Lower lobe of right lung (tissue), 2 donors: ENCODE results near the gene UGT1A1. TPM values are rescaled to one million over a fixed set of nuclear protein-coding genes. Genes with fewer than 3 reads are reported as not detected.

Source experiments
- ATAC-seq, 2 donors: fragments of 200-7000 bp; cut with Tn5 transposase; one replicate each; pipeline ENCODE4 v1.9.1; 2020 to 2022; ENCODE audit warnings: mild to moderate bottlenecking in 2 of 2, moderate library complexity in 2 of 2
- DNase-seq: peaks from one replicate; pipeline ENCODE4 v3.0.0-alpha.2; 2020
- H3K27ac ChIP-seq: fragments of 200-600 bp; one replicate; pipeline ENCODE4 v1.8.0; 2022
- H3K27me3 ChIP-seq: fragments of 200-600 bp; one replicate; pipeline ENCODE4 v1.8.0; 2022; ENCODE audit warnings: low read depth
- H3K36me3 ChIP-seq: fragments of 200-600 bp; one replicate; pipeline ENCODE4 v1.8.0; 2022; ENCODE audit warnings: mild to moderate bottlenecking
- H3K4me1 ChIP-seq: fragments of 200-600 bp; one replicate; pipeline ENCODE4 v1.8.0; 2022
- H3K4me3 ChIP-seq: fragments of 200-600 bp; one replicate; pipeline ENCODE4 v1.8.0; 2022; ENCODE audit warnings: mild to moderate bottlenecking
- H3K9me3 ChIP-seq: fragments of 200-600 bp; one replicate; pipeline ENCODE4 v1.8.0; 2022
- intact Hi-C: fragments of 100-400 bp; cut with DNase I; formaldehyde crosslinking; loops from one replicate; pipeline ENCODE4 v1.11.0; 2022
- total RNA-seq: library from RNA; stranded (reverse); fragmentation: NEBNext Ultra II Directional; extraction: Animal tissue kit (Norgen Biotek cat#: 25700); gene quantifications from one replicate; pipeline ENCODE4 v1.2.1, GENCODE V29; 2021
- TF ChIP-seq, protein P1 (sequence below): fragments of 200-600 bp; IDR thresholded peaks from one replicate; pipeline ENCODE4 v1.8.0; 2022; ENCODE audit warnings: antibody characterized with exemption, mild to moderate bottlenecking
- donor health status: DM: no; HTN: yes; CAD: no; lungs with severe emphysema.

The UGT1A1 gene
- total RNA-seq, 1 donor from 2014 or later = 0.24 TPM

- ATAC-seq (no peak), DNase-seq (no peak)
- Histone ChIP-seq H3K9me3 (no peaks in the 10 kb centered on the region), H3K27me3 (peaks cover 4% of the 10 kb centered on the region), H3K27ac (no peak overlapping the region), H3K4me1 (no peaks in the 10 kb centered on the region), H3K36me3 (no peaks in the 10 kb centered on the region), H3K4me3 (no peak overlapping the region)
- TF ChIP-seq, protein P1, sequence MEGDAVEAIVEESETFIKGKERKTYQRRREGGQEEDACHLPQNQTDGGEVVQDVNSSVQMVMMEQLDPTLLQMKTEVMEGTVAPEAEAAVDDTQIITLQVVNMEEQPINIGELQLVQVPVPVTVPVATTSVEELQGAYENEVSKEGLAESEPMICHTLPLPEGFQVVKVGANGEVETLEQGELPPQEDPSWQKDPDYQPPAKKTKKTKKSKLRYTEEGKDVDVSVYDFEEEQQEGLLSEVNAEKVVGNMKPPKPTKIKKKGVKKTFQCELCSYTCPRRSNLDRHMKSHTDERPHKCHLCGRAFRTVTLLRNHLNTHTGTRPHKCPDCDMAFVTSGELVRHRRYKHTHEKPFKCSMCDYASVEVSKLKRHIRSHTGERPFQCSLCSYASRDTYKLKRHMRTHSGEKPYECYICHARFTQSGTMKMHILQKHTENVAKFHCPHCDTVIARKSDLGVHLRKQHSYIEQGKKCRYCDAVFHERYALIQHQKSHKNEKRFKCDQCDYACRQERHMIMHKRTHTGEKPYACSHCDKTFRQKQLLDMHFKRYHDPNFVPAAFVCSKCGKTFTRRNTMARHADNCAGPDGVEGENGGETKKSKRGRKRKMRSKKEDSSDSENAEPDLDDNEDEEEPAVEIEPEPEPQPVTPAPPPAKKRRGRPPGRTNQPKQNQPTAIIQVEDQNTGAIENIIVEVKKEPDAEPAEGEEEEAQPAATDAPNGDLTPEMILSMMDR = no peak
- intact Hi-C loops = no loop called here
Observed at GRCh38 chr2:233820774-233821105, 60.7 kb downstream of the UGT1A1 start.

- Histone ChIP-seq H3K4me1 (no peaks in the 10 kb centered on the region), H3K27ac (no peak overlapping the region), H3K9me3 (no peaks in the 10 kb centered on the region), H3K4me3 (no peak overlapping the region), H3K36me3 (no peaks in the 10 kb centered on the region), H3K27me3 (peaks cover 4% of the 10 kb centered on the region)
- no peak for DNase-seq
- no peak for ATAC-seq
- TF ChIP-seq, protein P1 = no peak
- intact Hi-C loops = no loop called here
Observed at GRCh38 chr2:233821196-233821595, 61.1 kb downstream of the UGT1A1 start.

- no peak for ATAC-seq
- no peak overlapping the region for H3K27ac ChIP-seq
- TF ChIP-seq, protein P1 = no peak
- intact Hi-C loops = no loop called here
- no peaks in the 10 kb centered on the region for H3K9me3 ChIP-seq
- no peaks in the 10 kb centered on the region for H3K36me3 ChIP-seq
- H3K4me3 ChIP-seq = no peak overlapping the region
- no peak for DNase-seq
- H3K27me3 ChIP-seq = peaks cover 4% of the 10 kb centered on the region
- no peaks in the 10 kb centered on the region for H3K4me1 ChIP-seq
Observed at GRCh38 chr2:233821709-233822100, 61.6 kb downstream of the UGT1A1 start.

DNA sequence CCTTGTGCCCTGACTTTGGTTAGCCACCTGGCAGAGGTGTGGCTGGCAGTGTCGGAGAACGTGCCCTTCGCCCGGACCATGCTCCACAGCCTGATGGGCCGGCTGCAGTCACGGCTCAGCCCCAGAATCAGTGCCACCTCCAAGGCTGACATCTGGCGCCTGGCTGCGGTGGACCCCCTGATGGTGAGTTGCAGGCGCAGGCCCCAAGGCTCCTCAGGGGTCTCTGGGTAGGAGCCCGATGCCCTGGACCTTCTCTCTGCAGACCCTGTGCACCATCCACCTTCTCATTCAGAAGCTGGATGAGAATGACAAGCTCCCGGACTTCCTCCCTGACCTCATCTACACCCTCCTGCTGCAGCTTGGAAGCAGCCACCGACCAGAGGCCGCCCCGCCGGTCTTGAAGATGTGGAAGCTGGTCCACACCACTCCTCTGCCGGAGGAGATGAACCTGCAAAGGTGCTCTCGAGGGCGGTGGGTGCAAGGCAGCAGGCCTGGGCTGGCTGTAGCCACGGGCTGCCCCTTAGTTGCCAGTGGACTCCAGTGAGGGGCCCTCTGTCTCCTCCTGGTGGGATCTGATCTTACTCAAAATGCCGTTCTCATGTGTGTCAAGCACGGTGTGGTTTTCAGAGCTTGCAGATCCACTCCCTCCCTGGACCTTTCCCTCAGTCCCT, 62.2 kb downstream of the UGT1A1 start:
- Histone ChIP-seq H3K4me3 (no peak overlapping the region), H3K9me3 (no peaks in the 10 kb centered on the region), H3K27me3 (peaks cover 4% of the 10 kb centered on the region), H3K36me3 (no peaks in the 10 kb centered on the region), H3K27ac (no peak overlapping the region), H3K4me1 (no peaks in the 10 kb centered on the region)
- TF ChIP-seq, protein P1 = no peak
- no peak for DNase-seq
- intact Hi-C loops = no loop called here
- no peak for ATAC-seq

Other genes with a start within 250 kb of the UGT1A1 start
- gene USP40, start 193.5 kb upstream of the UGT1A1 start, total RNA-seq = 45.4 TPM
- gene UGT1A8, start 142.6 kb upstream of the UGT1A1 start, total RNA-seq = not detected
- not detected for gene UGT1A10, start 123.8 kb upstream of the UGT1A1 start, total RNA-seq
- not detected for gene UGT1A9, start 88.4 kb upstream of the UGT1A1 start, total RNA-seq
- gene UGT1A7, start 78.4 kb upstream of the UGT1A1 start, total RNA-seq = not detected
- gene UGT1A6, start 67.4 kb upstream of the UGT1A1 start, total RNA-seq = 2.3 TPM
- gene UGT1A5, start 47.4 kb upstream of the UGT1A1 start, total RNA-seq = 0.27 TPM
- gene UGT1A4, start 41.5 kb upstream of the UGT1A1 start, total RNA-seq = not detected
- gene UGT1A3, start 31.2 kb upstream of the UGT1A1 start, total RNA-seq = not detected
- gene MROH2A, start 18.1 kb downstream of the UGT1A1 start, total RNA-seq = not detected
- gene HJURP, start 94.3 kb downstream of the UGT1A1 start, total RNA-seq = 1.5 TPM
- not detected for gene TRPM8, start 157.1 kb downstream of the UGT1A1 start, total RNA-seq